K562 (cell line): ENCODE results near the gene PABPC1L. TPM values are rescaled to one million over a fixed set of nuclear protein-coding genes. Genes with fewer than 3 reads are reported as not detected.

Experiments used
- ATAC-seq: fragments of 200-7000 bp; cut with Tn5 transposase; 3 replicates; pipeline ENCODE4 v1.9.1; 2020; ENCODE audit warnings: moderate library complexity
- BruUV-seq: library from RNA; stranded (reverse); fragments of 400-500 nt; replicated peaks from 2 replicates; lab custom pipeline; 2021; lab: Mats Ljungman, UMichigan
- CTCF ChIA-PET: fragments of 300-600 bp; formaldehyde crosslinking; extraction: SDS; loops from one replicate; lab custom pipeline; 2021; ENCODE audit warnings: low intra/inter-chr PET ratio; lab: Yijun Ruan, JAX
- POLR2A ChIA-PET: fragments of 300-600, 350-650 bp; sonication (Branson Sonifier 250); formaldehyde crosslinking; extraction: SDS; loops from one replicate; lab custom pipeline; 2021; ENCODE audit warnings: antibody characterized with exemption, inconsistent platforms; lab: Yijun Ruan, JAX
- DNase-seq, 4 experiments: peaks; one replicate each; pipeline versions ENCODE4 v3.0.0 to v3.0.0-alpha.2; 2011 to 2018; ENCODE audit warnings: low spot score in 3 of 4, mixed read lengths in 3 of 4; ENCODE audit errors: extremely low read depth in 1 of 4
- FAIRE-seq: peaks from 2 replicates; lab custom pipeline; 2011; peaks lifted over from hg19 to GRCh38; lab: Jason Lieb, UNC
- H2AFZ ChIP-seq: 2 replicates; pipeline ENCODE4 v1.6.0; 2011; ENCODE audit warnings: low read depth, low read length, control low read depth, inconsistent platforms
- H3K27ac ChIP-seq: fragments of 200-600 bp; 3 replicates; pipeline ENCODE4 v1.8.0; 2011; ENCODE audit warnings: low read depth, mild to moderate bottlenecking, control low read depth, inconsistent platforms, low read length, moderate library complexity, mixed read lengths; ENCODE audit errors: extremely low read depth
- H3K27me3 ChIP-seq, 2 experiments: fragments of 300-600 bp in 1 of 2; 2 replicates in 1 of 2; 3 replicates in 1 of 2; pipeline versions ENCODE4 v1.6.0 to v1.8.0; 2011; ENCODE audit warnings: inconsistent platforms in 2 of 2, low read length in 2 of 2, mild to moderate bottlenecking in 1 of 2, mixed read lengths in 1 of 2, moderate library complexity in 1 of 2; ENCODE audit not compliant: control insufficient read depth in 2 of 2, insufficient read depth in 2 of 2
- H3K36me3 ChIP-seq: fragments of 300-600 bp; 3 replicates; pipeline ENCODE4 v1.8.0; 2011; ENCODE audit warnings: mild to moderate bottlenecking, low read length, inconsistent platforms; ENCODE audit not compliant: control insufficient read depth, insufficient read depth
- H3K4me1 ChIP-seq, 2 experiments: fragments of 200-600 bp in 1 of 2; replicated peaks in 1 of 2; 2 replicates in 1 of 2; 3 replicates in 1 of 2; pipeline versions ENCODE4 v1.5.1 to v1.8.0; 2011; ENCODE audit warnings: inconsistent platforms in 2 of 2, low read length in 2 of 2, mild to moderate bottlenecking in 1 of 2, mixed read lengths in 1 of 2, moderate library complexity in 1 of 2; ENCODE audit not compliant: control insufficient read depth in 2 of 2, insufficient read depth in 2 of 2
- H3K4me2 ChIP-seq: 2 replicates; pipeline ENCODE4 v1.6.1; 2011; ENCODE audit warnings: low read length, control low read depth, inconsistent platforms, mixed read lengths; ENCODE audit not compliant: insufficient read depth
- H3K4me3 ChIP-seq: fragments of 200-600 bp; sonication (generic), shearing (Covaris generic); 2 replicates; pipeline ENCODE4 v1.5.1; 2016; ENCODE audit warnings: control low read depth, inconsistent platforms
- H3K79me2 ChIP-seq: fragments of 200-600 bp; 3 replicates; pipeline ENCODE4 v1.8.0; 2011; ENCODE audit warnings: low read length, inconsistent platforms; ENCODE audit not compliant: control insufficient read depth, insufficient read depth
- H3K9ac ChIP-seq, 2 experiments: 2 replicates each; pipeline versions ENCODE4 v1.6.0 to v1.6.1; 2011; ENCODE audit warnings: low read depth in 2 of 2, low read length in 2 of 2, control low read depth in 1 of 2, inconsistent platforms in 1 of 2, mild to moderate bottlenecking in 1 of 2, mixed read lengths in 1 of 2; ENCODE audit not compliant: insufficient read depth in 1 of 2
- H3K9me1 ChIP-seq: one replicate; pipeline ENCODE4 v1.6.0; 2011; ENCODE audit warnings: inconsistent platforms, mild to moderate bottlenecking, low read length, moderate library complexity; ENCODE audit not compliant: control insufficient read depth, insufficient read depth
- H3K9me3 ChIP-seq: replicated peaks from 2 replicates; pipeline ENCODE4 v1.5.1; 2011; ENCODE audit warnings: low read depth, low read length, inconsistent platforms; ENCODE audit not compliant: control insufficient read depth, insufficient read depth
- H4K20me1 ChIP-seq: replicated peaks from 2 replicates; pipeline ENCODE4 v1.6.1; 2011; ENCODE audit warnings: low read length, inconsistent platforms, mixed read lengths; ENCODE audit not compliant: control insufficient read depth, insufficient read depth
- WGBS: fragments of 100-300 bp; shearing (Covaris generic); methylation state at CpG from one replicate; pipeline ENCODE4 v1.1.6; 2016; ENCODE audit warnings: low coverage, mixed read lengths; ENCODE audit not compliant: insufficient coverage; ENCODE audit errors: missing lambda C conversion rate; 5-methylcytosine and 5-hydroxymethylcytosine counted together
- in situ Hi-C: fragments of 300-500 bp; cut with MboI; formaldehyde crosslinking; loops from 4 replicates; pipeline ENCODE4 v1.15.0; 2018; ENCODE audit warnings: inconsistent platforms, mixed read lengths
- intact Hi-C: fragments of 100-400 bp; cut with micrococcal nuclease; formaldehyde crosslinking; loops from 2 replicates; pipeline ENCODE4 v1.14.2; 2022
- polyA plus RNA-seq, 8 experiments: library from polyadenylated mRNA; depleted of rRNA in 4 of 8; stranded (reverse) in 5 of 8; unstranded in 3 of 8; fragments of >200 nt; fragmentation: Nextera tagmentation in 2 of 8; fragmentation: Illumina TruSeq in 1 of 8; extraction: Ambion mirVana in 2 of 8; extraction: Trizol in 1 of 8; gene quantifications; 2 replicates each; pipeline versions ENCODE4 v1.2.1 to v1.2.3, GENCODE V29; 2011 to 2014; ENCODE audit warnings: inconsistent platforms in 1 of 8, missing spikeins in 1 of 8
- total RNA-seq, 7 experiments: library from RNA; depleted of rRNA in 6 of 7; stranded (reverse); fragments of >200 nt in 6 of 7; fragmentation: Illumina TruSeq in 2 of 7; extraction: Trizol in 2 of 7; gene quantifications; 2 replicates each; pipeline versions ENCODE4 v1.2.1 to v1.2.3, GENCODE V29; 2011 to 2021; ENCODE audit warnings: low replicate concordance in 1 of 7
- TF ChIP-seq, protein P1 (sequence below): sonication (generic); formaldehyde crosslinking; IDR thresholded peaks from 2 replicates; pipeline ENCODE4 v1.8.1; 2023; ENCODE audit warnings: mild to moderate bottlenecking, missing genetic modification reagents, moderate library complexity
- TF ChIP-seq, protein P2 (sequence below), 2 experiments: fragments of 450-650 bp in 1 of 2; sonication (generic) in 1 of 2; formaldehyde crosslinking in 1 of 2; IDR thresholded peaks in 1 of 2; conservative IDR thresholded peaks in 1 of 2; 2 replicates each; pipeline versions ENCODE4 v1.6.1 to v1.8.1; 2016 to 2023; ENCODE audit warnings: mild to moderate bottlenecking in 2 of 2, moderate library complexity in 2 of 2, inconsistent platforms in 1 of 2, missing genetic modification reagents in 1 of 2

The PABPC1L gene
- total and polyA plus RNA-seq, 9 of the 15 experiments (the other 6 are each of a cell fraction or from before 2014, with no cell fraction given) = 6.0 to 90.3 (median 15.8) TPM

GRCh38 chr20:44901974-44902373 lies 7.9 kb upstream of the PABPC1L start:
- no peak for FAIRE-seq
- intact Hi-C loops = no loop called here
- CTCF ChIA-PET = no interaction called here

More at GRCh38 chr20:44901974-44902373, 7.9 kb upstream of the PABPC1L start:
- no peak overlapping the region for H3K9ac ChIP-seq
- H3K79me2 ChIP-seq = peaks cover 50% of the 10 kb centered on the region
- in situ Hi-C loops = no loop called here
- TF ChIP-seq, protein P1, sequence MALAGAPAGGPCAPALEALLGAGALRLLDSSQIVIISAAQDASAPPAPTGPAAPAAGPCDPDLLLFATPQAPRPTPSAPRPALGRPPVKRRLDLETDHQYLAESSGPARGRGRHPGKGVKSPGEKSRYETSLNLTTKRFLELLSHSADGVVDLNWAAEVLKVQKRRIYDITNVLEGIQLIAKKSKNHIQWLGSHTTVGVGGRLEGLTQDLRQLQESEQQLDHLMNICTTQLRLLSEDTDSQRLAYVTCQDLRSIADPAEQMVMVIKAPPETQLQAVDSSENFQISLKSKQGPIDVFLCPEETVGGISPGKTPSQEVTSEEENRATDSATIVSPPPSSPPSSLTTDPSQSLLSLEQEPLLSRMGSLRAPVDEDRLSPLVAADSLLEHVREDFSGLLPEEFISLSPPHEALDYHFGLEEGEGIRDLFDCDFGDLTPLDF = no peak
- TF ChIP-seq, protein P2, sequence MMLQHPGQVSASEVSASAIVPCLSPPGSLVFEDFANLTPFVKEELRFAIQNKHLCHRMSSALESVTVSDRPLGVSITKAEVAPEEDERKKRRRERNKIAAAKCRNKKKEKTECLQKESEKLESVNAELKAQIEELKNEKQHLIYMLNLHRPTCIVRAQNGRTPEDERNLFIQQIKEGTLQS (IDR thresholded peaks at IDR 0.05) = peak; percentile 60
- TF ChIP-seq, protein P2 (CRISPR knock-in tag; conservative IDR thresholded peaks at IDR 0.05) = no peak
- DNase-seq (peak in 1 of 4 experiments; percentile 24), ATAC-seq (no peak)
- no peak overlapping the region for H3K27ac ChIP-seq
- no TSS peak for BruUV-seq
- H3K36me3 ChIP-seq = peaks cover 85% of the 10 kb centered on the region
- POLR2A ChIA-PET = interaction anchor here (0.6 to 7.2 kb wide), 3 partner anchors 8 to 155 kb away, joined by 3 to 50 read pairs (median 27); partner anchors contain the start of gene PABPC1L
- peaks cover 0 to 2% of the 10 kb centered on the region in 2 experiments; a peak in 2 of 5 replicates for H3K4me1 ChIP-seq
- H3K4me3 ChIP-seq = no peak overlapping the region
- H3K9me3 ChIP-seq = no peaks in the 10 kb centered on the region
- H3K27me3 ChIP-seq = no peaks in the 10 kb centered on the region
- H3K9me1 ChIP-seq = no peaks in the 10 kb centered on the region
- H4K20me1 ChIP-seq = no peaks in the 10 kb centered on the region
- no peak overlapping the region for H3K4me2 ChIP-seq
- H2AFZ ChIP-seq = no peak overlapping the region
- WGBS = 95% methylated on average over 2 of the region's 2 CpGs
